ENCODE data around the gene GPRIN3.
"Not testable (repeated sequence)": the region's sequence is repeated elsewhere in the genome, so short reads cannot be mapped to it uniquely, and the experiment has no call there.

GPRIN3 gene

GRCh38 chr4:89216866-89217265 lies 90.7 kb downstream of the GPRIN3 start:
- H3K27me3 ChIP-seq (ENCODE audit: control insufficient read depth, insufficient read depth, low read length), result no peaks in the 10 kb centered on the region
- no peaks in the 10 kb centered on the region for H3K9me3 ChIP-seq (ENCODE audit: control insufficient read depth, insufficient read depth, low read depth, low read length)
- no peak overlapping the region for H3K27ac ChIP-seq (ENCODE audit: low read depth, low read length)
- H3K36me3 ChIP-seq (ENCODE audit: control insufficient read depth, insufficient read depth, low read length), result no peaks in the 10 kb centered on the region
- H3K4me1 ChIP-seq (ENCODE audit: control insufficient read depth, insufficient read depth, low read length), result no peaks in the 10 kb centered on the region
- H3K9ac ChIP-seq (ENCODE audit: low read length), result no peak overlapping the region
- no peak overlapping the region for H3K4me3 ChIP-seq (ENCODE audit: low read depth, low read length)

GRCh38 chr4:89216422-89216821 lies 91.2 kb downstream of the GPRIN3 start:
- H3K4me3 ChIP-seq (ENCODE audit: low read depth, low read length), result no peak overlapping the region
- H3K36me3 ChIP-seq (ENCODE audit: control insufficient read depth, insufficient read depth, low read length), result no peaks in the 10 kb centered on the region
- no peaks in the 10 kb centered on the region for H3K27me3 ChIP-seq (ENCODE audit: control insufficient read depth, insufficient read depth, low read length)
- no peaks in the 10 kb centered on the region for H3K9me3 ChIP-seq (ENCODE audit: control insufficient read depth, insufficient read depth, low read depth, low read length)
- no peak overlapping the region for H3K9ac ChIP-seq (ENCODE audit: low read length)
- H3K27ac ChIP-seq (ENCODE audit: low read depth, low read length), result no peak overlapping the region
- no peaks in the 10 kb centered on the region for H3K4me1 ChIP-seq (ENCODE audit: control insufficient read depth, insufficient read depth, low read length)

- no peak overlapping the region for H3K9ac ChIP-seq (ENCODE audit: low read length)
- H3K27me3 ChIP-seq (ENCODE audit: control insufficient read depth, insufficient read depth, low read length), result no peaks in the 10 kb centered on the region
- H3K27ac ChIP-seq (ENCODE audit: low read depth, low read length), result no peak overlapping the region
- no peak overlapping the region for H3K4me3 ChIP-seq (ENCODE audit: low read depth, low read length)
- H3K36me3 ChIP-seq (ENCODE audit: control insufficient read depth, insufficient read depth, low read length), result no peaks in the 10 kb centered on the region
- H3K4me1 ChIP-seq (ENCODE audit: control insufficient read depth, insufficient read depth, low read length), result no peaks in the 10 kb centered on the region
- no peaks in the 10 kb centered on the region for H3K9me3 ChIP-seq (ENCODE audit: control insufficient read depth, insufficient read depth, low read depth, low read length)
These were observed 91.9 kb downstream of the GPRIN3 start for GRCh38 chr4:89215736-89216135.

GRCh38 chr4:89214308-89214707 lies 93.3 kb downstream of the GPRIN3 start:
- Histone ChIP-seq H3K4me3 (ENCODE audit: low read depth, low read length) (no peak overlapping the region), H3K9me3 (ENCODE audit: control insufficient read depth, insufficient read depth, low read depth, low read length) (no peaks in the 10 kb centered on the region), H3K36me3 (ENCODE audit: control insufficient read depth, insufficient read depth, low read length) (no peaks in the 10 kb centered on the region), H3K4me1 (ENCODE audit: control insufficient read depth, insufficient read depth, low read length) (no peaks in the 10 kb centered on the region), H3K27ac (ENCODE audit: low read depth, low read length) (no peak overlapping the region), H3K9ac (ENCODE audit: low read length) (no peak overlapping the region), H3K27me3 (ENCODE audit: control insufficient read depth, insufficient read depth, low read length) (no peaks in the 10 kb centered on the region)

- Histone ChIP-seq H3K36me3 (ENCODE audit: control insufficient read depth, insufficient read depth, low read length) (no peaks in the 10 kb centered on the region), H3K4me1 (ENCODE audit: control insufficient read depth, insufficient read depth, low read length) (no peaks in the 10 kb centered on the region), H3K4me3 (ENCODE audit: low read depth, low read length) (no peak overlapping the region), H3K9ac (ENCODE audit: low read length) (no peak overlapping the region), H3K9me3 (ENCODE audit: control insufficient read depth, insufficient read depth, low read depth, low read length) (no peaks in the 10 kb centered on the region), H3K27ac (ENCODE audit: low read depth, low read length) (no peak overlapping the region), H3K27me3 (ENCODE audit: control insufficient read depth, insufficient read depth, low read length) (no peaks in the 10 kb centered on the region)
These were observed 94.3 kb downstream of the GPRIN3 start for GRCh38 chr4:89213382-89213701.

- Histone ChIP-seq H3K4me3 (ENCODE audit: low read depth, low read length) (no peak overlapping the region), H3K27me3 (ENCODE audit: control insufficient read depth, insufficient read depth, low read length) (no peaks in the 10 kb centered on the region), H3K9ac (ENCODE audit: low read length) (no peak overlapping the region), H3K4me1 (ENCODE audit: control insufficient read depth, insufficient read depth, low read length) (no peaks in the 10 kb centered on the region), H3K27ac (ENCODE audit: low read depth, low read length) (no peak overlapping the region), H3K9me3 (ENCODE audit: control insufficient read depth, insufficient read depth, low read depth, low read length) (no peaks in the 10 kb centered on the region), H3K36me3 (ENCODE audit: control insufficient read depth, insufficient read depth, low read length) (no peaks in the 10 kb centered on the region)
These were observed 94.8 kb downstream of the GPRIN3 start for GRCh38 chr4:89212666-89213381.

GRCh38 chr4:89204624-89205023 lies 103.0 kb downstream of the GPRIN3 start:
- no peaks in the 10 kb centered on the region for H3K27me3 ChIP-seq (ENCODE audit: control insufficient read depth, insufficient read depth, low read length)
- no peaks in the 10 kb centered on the region for H3K4me1 ChIP-seq (ENCODE audit: control insufficient read depth, insufficient read depth, low read length)
- H3K9ac ChIP-seq (ENCODE audit: low read length), result no peak overlapping the region
- H3K27ac ChIP-seq (ENCODE audit: low read depth, low read length), result no peak overlapping the region
- no peaks in the 10 kb centered on the region; the same call in 1 of the 2 replicates for H3K9me3 ChIP-seq (ENCODE audit: control insufficient read depth, insufficient read depth, low read depth, low read length)
- H3K36me3 ChIP-seq (ENCODE audit: control insufficient read depth, insufficient read depth, low read length), result no peaks in the 10 kb centered on the region
- no peak overlapping the region for H3K4me3 ChIP-seq (ENCODE audit: low read depth, low read length)

GRCh38 chr4:89203902-89204301 lies 103.7 kb downstream of the GPRIN3 start:
- no peaks in the 10 kb centered on the region for H3K4me1 ChIP-seq (ENCODE audit: control insufficient read depth, insufficient read depth, low read length)
- no peak overlapping the region for H3K9ac ChIP-seq (ENCODE audit: low read length)
- H3K27ac ChIP-seq (ENCODE audit: low read depth, low read length), result no peak overlapping the region
- H3K36me3 ChIP-seq (ENCODE audit: control insufficient read depth, insufficient read depth, low read length), result no peaks in the 10 kb centered on the region
- no peaks in the 10 kb centered on the region; the same call in 1 of the 2 replicates for H3K9me3 ChIP-seq (ENCODE audit: control insufficient read depth, insufficient read depth, low read depth, low read length)
- H3K4me3 ChIP-seq (ENCODE audit: low read depth, low read length), result no peak overlapping the region
- H3K27me3 ChIP-seq (ENCODE audit: control insufficient read depth, insufficient read depth, low read length), result no peaks in the 10 kb centered on the region

GRCh38 chr4:89199394-89199793 lies 108.2 kb downstream of the GPRIN3 start:
- H3K4me1 ChIP-seq (ENCODE audit: control insufficient read depth, insufficient read depth, low read length); H3K4me3 ChIP-seq (ENCODE audit: low read depth, low read length); H3K9ac ChIP-seq (ENCODE audit: low read length); H3K27me3 ChIP-seq (ENCODE audit: control insufficient read depth, insufficient read depth, low read length); H3K9me3 ChIP-seq (ENCODE audit: control insufficient read depth, insufficient read depth, low read depth, low read length); H3K36me3 ChIP-seq (ENCODE audit: control insufficient read depth, insufficient read depth, low read length); H3K27ac ChIP-seq (ENCODE audit: low read depth, low read length): not testable (repeated sequence)

GRCh38 chr4:89197920-89198319 lies 109.7 kb downstream of the GPRIN3 start:
- Histone ChIP-seq H3K9ac (ENCODE audit: low read length) (no peak overlapping the region), H3K9me3 (ENCODE audit: control insufficient read depth, insufficient read depth, low read depth, low read length) (no peaks in the 10 kb centered on the region), H3K36me3 (ENCODE audit: control insufficient read depth, insufficient read depth, low read length) (no peaks in the 10 kb centered on the region), H3K4me3 (ENCODE audit: low read depth, low read length) (no peak overlapping the region), H3K4me1 (ENCODE audit: control insufficient read depth, insufficient read depth, low read length) (peaks cover 7% of the 10 kb centered on the region), H3K27me3 (ENCODE audit: control insufficient read depth, insufficient read depth, low read length) (no peaks in the 10 kb centered on the region), H3K27ac (ENCODE audit: low read depth, low read length) (no peak overlapping the region)

- H3K27ac ChIP-seq (ENCODE audit: low read depth, low read length), result no peak overlapping the region
- no peak overlapping the region for H3K4me3 ChIP-seq (ENCODE audit: low read depth, low read length)
- peaks cover 7% of the 10 kb centered on the region for H3K4me1 ChIP-seq (ENCODE audit: control insufficient read depth, insufficient read depth, low read length)
- no peaks in the 10 kb centered on the region for H3K9me3 ChIP-seq (ENCODE audit: control insufficient read depth, insufficient read depth, low read depth, low read length)
- no peaks in the 10 kb centered on the region for H3K36me3 ChIP-seq (ENCODE audit: control insufficient read depth, insufficient read depth, low read length)
- H3K27me3 ChIP-seq (ENCODE audit: control insufficient read depth, insufficient read depth, low read length), result no peaks in the 10 kb centered on the region
- no peak overlapping the region for H3K9ac ChIP-seq (ENCODE audit: low read length)
These were observed 110.9 kb downstream of the GPRIN3 start for GRCh38 chr4:89196745-89197144.
